Muscle of leg (tissue), 11 donors: ENCODE results near the gene PTPN14. TPM values are rescaled to one million over a fixed set of nuclear protein-coding genes. Genes with fewer than 3 reads are reported as not detected.

Source experiments
- DNase-seq: peaks from one replicate; pipeline ENCODE4 v3.0.0; 2013
- H3K27ac ChIP-seq: one replicate; pipeline ENCODE4 v1.5.1; 2013; ENCODE audit warnings: mild to moderate bottlenecking, low read length, control low read depth
- H3K27me3 ChIP-seq: one replicate; pipeline ENCODE4 v1.6.1; 2013; ENCODE audit warnings: low read length; ENCODE audit not compliant: control insufficient read depth, insufficient read depth
- H3K36me3 ChIP-seq: one replicate; pipeline ENCODE4 v1.6.1; 2013; ENCODE audit warnings: low read length; ENCODE audit not compliant: control insufficient read depth, insufficient read depth
- H3K4me1 ChIP-seq: one replicate; pipeline ENCODE4 v1.6.1; 2013; ENCODE audit warnings: low read length; ENCODE audit not compliant: control insufficient read depth, insufficient read depth
- H3K4me3 ChIP-seq: one replicate; pipeline ENCODE4 v1.5.1; 2013; ENCODE audit warnings: low read length, control low read depth
- H3K9me3 ChIP-seq: replicated peaks from 2 replicates; pipeline ENCODE4 v1.6.1; 2013; ENCODE audit warnings: low read depth, low read length; ENCODE audit not compliant: control insufficient read depth
- WGBS: methylation state at CpG from one replicate; pipeline ENCODE4 v1.1.5; 2013; ENCODE audit warnings: missing lambda C conversion rate; ENCODE audit not compliant: insufficient coverage; 5-methylcytosine and 5-hydroxymethylcytosine counted together
- polyA plus RNA-seq, 8 donors: library from polyadenylated mRNA; unstranded; fragments of 120-200 nt; gene quantifications; one replicate each; pipeline versions ENCODE4 v1.2.1 to v1.2.3, GENCODE V29; 2013; ENCODE audit warnings: inconsistent platforms in 1 of 8, low replicate concordance in 1 of 8; ENCODE audit not compliant: insufficient read length in 8 of 8, insufficient read depth in 1 of 8
- total RNA-seq: library from RNA; stranded (reverse); fragments of 120-200 nt; gene quantifications from one replicate; pipeline ENCODE4 v1.2.4, GENCODE V29; 2013

Gene PTPN14
- total and polyA plus RNA-seq, 9 donors = 9.4 to 25.2 (median 15.8) TPM

DNA sequence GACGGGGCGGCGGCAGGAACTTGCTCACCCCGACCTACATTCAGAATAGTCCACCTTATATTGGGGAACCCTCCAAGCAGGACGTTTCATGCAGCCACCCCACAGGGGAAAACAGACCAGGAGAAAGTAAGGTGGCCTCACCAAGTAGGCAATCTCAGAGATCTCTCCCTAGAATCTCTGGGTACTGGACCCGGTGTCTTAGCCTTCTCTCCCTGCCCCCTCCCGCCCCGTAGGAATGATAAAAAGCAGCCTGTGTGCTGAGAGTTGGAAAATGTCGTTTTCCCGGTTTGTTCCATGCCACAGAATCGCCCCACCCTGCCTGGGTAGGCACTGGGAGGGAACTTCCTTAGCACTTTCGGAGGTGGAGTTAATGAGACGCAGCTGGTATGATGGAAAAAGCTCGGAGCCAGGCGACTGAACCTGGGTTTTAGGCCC lies 789 bp upstream of the PTPN14 start:
- H3K27ac ChIP-seq = peak overlapping the region; percentile 99
- peak; percentile 89 for DNase-seq
- peaks cover 23% of the 10 kb centered on the region for H3K4me1 ChIP-seq
- H3K9me3 ChIP-seq = no peaks in the 10 kb centered on the region
- peaks cover 3% of the 10 kb centered on the region for H3K27me3 ChIP-seq
- 0% methylated on average over 12 of the region's 15 CpGs for WGBS
- H3K36me3 ChIP-seq = no peaks in the 10 kb centered on the region
- peak overlapping the region; percentile 80 for H3K4me3 ChIP-seq

DNA sequence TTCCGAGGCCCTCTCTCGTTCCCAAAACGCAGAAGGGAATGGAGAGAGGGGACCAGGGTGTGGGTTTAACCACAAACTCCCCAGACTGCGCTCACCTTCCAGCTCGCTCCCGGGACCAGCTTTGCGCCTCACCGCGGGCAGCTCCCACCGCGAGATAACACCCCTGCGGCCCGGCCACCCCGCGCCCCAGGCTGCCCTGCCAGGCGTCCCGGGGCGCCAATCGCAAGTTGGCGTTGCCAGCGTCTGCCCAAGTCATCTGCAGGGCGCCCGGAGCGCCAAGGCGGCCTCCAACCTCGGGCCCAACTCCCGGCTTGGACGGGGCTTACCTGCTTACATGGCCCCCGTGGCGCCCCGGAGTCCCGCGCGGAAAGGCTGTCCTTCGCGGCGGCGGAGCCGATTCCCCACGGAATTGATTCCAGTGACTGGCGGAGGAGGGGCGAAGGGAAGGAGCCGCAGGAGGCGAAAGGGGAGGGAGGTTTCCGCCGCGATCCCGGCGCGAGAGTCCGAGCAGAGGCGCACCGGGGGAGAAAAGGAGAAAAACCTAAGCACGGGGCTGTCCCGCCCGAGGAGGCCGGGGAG lies 456 bp downstream of the PTPN14 start:
- DNase-seq = peak; percentile 40

DNA sequence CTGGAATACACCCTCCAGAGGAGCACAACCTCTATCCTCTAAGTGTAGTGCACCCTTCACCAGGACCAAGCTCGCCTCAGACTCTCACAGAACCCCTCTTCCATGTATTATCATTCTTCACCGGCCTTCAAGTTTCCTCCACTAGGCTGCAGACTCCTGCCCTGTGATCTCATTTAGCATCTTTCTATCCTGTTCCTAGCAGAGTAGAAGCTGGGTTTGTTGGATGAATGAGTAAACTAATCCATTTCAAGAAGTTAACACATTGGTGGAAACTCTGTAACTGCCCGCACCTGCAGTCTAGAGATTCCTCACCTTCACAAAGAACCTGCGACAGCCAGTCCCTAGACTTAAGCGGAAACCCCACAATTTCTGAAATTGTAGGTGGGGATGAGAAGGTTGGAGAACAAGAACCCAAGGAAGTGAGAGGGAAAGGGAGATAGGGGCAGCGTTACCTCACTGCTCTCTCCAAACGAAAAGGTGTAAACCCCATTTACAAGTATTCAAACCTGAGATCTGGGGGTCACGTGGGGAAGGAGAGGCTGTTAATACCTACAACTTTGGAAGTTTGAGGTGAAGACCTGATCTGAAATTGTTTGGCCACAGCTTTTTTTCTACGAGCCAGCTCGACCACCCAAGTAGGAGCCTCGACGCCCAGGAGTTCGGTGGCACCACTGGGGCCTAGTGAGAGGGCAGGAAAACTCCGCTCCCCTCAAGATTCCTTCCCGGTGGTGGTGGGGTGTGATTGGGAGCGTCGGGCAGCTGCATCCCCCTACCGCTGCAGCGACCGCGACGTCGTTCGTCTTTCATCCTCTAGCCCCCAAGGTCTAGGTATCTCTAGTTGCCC lies 1.2 kb downstream of the PTPN14 start:
- Histone ChIP-seq H3K36me3 (no peaks in the 10 kb centered on the region), H3K4me3 (peak overlapping the region; percentile 95), H3K4me1 (peaks cover 23% of the 10 kb centered on the region), H3K27ac (peak overlapping the region; percentile 98), H3K9me3 (no peaks in the 10 kb centered on the region), H3K27me3 (peaks cover 3% of the 10 kb centered on the region)
- WGBS = 8% methylated on average over 2 of the region's 24 CpGs
- peak; percentile 60 for DNase-seq

More for the DNA sequence above, 456 bp downstream of the PTPN14 start:
- Histone ChIP-seq H3K4me1 (peaks cover 23% of the 10 kb centered on the region), H3K27ac (peak overlapping the region; percentile 98), H3K36me3 (no peaks in the 10 kb centered on the region), H3K4me3 (peak overlapping the region; percentile 95), H3K9me3 (no peaks in the 10 kb centered on the region), H3K27me3 (peaks cover 3% of the 10 kb centered on the region)
- WGBS = under 1% methylated on average over 46 of the region's 57 CpGs

DNA sequence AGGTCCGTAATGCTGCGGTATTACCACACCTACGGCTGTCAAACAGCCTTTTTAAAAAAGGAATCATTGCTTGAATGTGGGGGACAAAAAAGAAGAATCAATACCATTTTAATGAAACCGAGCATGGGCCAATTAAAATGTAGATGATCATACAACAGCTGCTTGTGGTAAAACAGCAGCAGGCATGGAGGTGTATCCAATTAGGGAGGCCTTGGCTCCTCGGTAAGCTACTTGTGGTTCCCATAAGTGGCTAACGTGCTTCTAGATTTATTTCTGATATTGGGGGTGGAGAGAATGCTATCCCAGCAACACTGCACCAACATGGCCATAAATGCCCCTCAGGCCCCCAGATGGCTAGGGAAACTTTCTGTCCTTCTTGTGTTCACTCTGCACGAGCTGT lies 1.8 kb downstream of the PTPN14 start:
- DNase-seq = no peak
- Histone ChIP-seq H3K27ac (no peak overlapping the region), H3K9me3 (no peaks in the 10 kb centered on the region), H3K4me1 (peaks cover 23% of the 10 kb centered on the region), H3K27me3 (peaks cover 3% of the 10 kb centered on the region), H3K36me3 (no peaks in the 10 kb centered on the region), H3K4me3 (peak overlapping the region; percentile 95)
- WGBS = 53% methylated on average over 3 of the region's 7 CpGs

DNA sequence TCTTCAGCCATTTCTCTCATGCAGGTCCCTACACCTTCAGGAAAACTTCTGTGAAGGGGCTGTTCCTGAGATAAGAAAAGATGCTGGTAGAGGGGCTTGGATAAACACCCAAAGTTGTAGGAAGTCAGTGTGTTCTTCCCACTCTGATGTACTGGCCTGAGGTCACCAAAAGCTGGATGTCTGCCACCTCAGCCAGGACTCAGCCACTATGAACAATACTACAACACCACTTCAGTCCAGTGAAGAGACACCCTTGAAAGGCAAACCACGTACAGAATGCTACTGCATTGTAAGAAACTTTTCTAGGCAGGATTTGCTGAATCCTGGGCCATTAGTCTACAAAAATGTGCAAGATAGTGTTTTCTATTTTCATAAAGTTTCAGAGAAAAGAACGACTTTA lies 2.4 kb downstream of the PTPN14 start:
- no CpG with 5 or more reads among the region's 2 CpGs for WGBS
- H3K9me3 ChIP-seq = no peaks in the 10 kb centered on the region
- peak; percentile 62 for DNase-seq
- H3K4me1 ChIP-seq = peaks cover 23% of the 10 kb centered on the region
- H3K36me3 ChIP-seq = no peaks in the 10 kb centered on the region
- H3K4me3 ChIP-seq = no peak overlapping the region
- no peak overlapping the region for H3K27ac ChIP-seq
- H3K27me3 ChIP-seq = peaks cover 3% of the 10 kb centered on the region

DNA sequence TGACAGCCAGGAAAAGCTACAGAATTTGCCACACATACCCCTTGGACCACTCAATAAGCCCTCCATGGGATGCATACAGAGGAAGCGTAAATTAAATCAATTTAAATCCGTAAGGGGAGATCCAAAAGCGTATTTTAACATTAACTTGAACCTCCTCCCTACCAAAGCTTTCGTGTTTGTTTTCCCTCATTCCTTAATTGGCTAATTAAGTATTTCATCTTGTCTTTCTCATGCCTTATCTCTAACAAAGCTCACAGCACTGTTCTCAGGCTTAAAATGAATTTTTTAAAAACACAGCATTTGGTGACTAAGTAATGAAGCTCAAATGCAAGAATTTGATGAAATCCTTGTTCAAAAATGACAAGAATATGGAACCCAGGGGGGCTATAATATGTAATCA lies 3.1 kb downstream of the PTPN14 start:
- H3K4me1 ChIP-seq = peaks cover 23% of the 10 kb centered on the region
- 100% methylated on average over 4 of the region's 4 CpGs for WGBS
- H3K27ac ChIP-seq = no peak overlapping the region

DNA sequence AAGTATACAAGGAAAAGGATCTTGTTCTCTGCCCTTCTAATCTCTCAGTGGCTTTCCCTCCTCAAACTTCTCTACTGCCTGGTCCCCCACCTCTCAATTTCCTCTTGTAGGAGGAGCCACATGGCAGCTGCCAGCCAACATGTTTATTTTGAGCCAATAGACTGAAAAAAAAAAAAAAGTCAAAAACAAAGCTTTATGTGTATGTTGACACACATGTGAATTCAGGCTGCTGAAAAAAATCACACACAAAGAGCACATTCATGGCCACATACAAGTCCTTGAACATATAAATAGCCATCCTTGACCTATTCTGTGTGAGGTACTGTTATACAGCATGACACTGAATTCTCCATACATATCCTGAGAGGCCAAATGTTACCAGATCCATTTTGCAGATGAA lies 3.7 kb downstream of the PTPN14 start:
- no peaks in the 10 kb centered on the region for H3K9me3 ChIP-seq
- no peak overlapping the region for H3K27ac ChIP-seq
- H3K36me3 ChIP-seq = no peaks in the 10 kb centered on the region
- no peak for DNase-seq
- H3K4me1 ChIP-seq = peaks cover 23% of the 10 kb centered on the region
- peaks cover 3% of the 10 kb centered on the region for H3K27me3 ChIP-seq
- H3K4me3 ChIP-seq = no peak overlapping the region

More for the DNA sequence above, 3.1 kb downstream of the PTPN14 start:
- Histone ChIP-seq H3K4me3 (no peak overlapping the region), H3K9me3 (no peaks in the 10 kb centered on the region), H3K36me3 (no peaks in the 10 kb centered on the region), H3K27me3 (peaks cover 3% of the 10 kb centered on the region)
- no peak for DNase-seq

DNA sequence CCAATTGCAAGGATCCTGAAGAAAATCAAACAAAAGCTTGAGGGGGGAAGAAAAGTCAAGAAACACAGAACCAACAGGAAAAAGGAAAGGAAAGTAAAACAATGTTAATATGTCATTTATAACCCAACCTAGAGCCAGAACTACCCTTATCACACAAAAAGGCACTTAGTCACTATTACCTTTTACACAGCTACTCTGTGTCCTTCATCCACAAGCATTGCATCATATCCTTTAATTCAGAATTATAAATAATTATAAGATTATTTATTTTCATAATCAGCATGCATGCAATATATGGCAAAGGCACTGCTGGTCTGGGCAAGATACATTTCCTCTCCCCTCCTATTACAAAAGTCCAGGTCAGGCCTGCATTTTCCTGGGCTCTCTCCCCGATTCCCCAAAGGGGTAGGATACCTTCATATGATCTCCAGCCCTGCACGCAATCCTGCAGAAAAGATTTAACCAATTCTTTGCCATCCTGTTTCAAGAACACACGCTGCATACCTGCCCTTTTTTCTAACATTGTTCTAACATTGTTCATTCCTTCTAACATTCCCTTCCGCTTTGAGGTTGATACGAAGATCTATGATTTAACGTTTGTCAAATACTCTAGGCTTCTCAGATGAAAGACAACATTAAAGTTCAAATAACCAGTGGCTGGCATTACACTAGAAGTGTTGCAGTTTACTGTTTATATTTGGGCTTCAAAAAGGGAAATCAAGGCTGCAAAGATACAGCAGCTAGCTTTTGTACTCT lies 4.3 kb downstream of the PTPN14 start:
- peaks cover 21% of the 10 kb centered on the region for H3K4me1 ChIP-seq
- DNase-seq = no peak
- H3K27ac ChIP-seq = no peak overlapping the region
- H3K36me3 ChIP-seq = no peaks in the 10 kb centered on the region
- peaks cover 3% of the 10 kb centered on the region for H3K27me3 ChIP-seq
- H3K4me3 ChIP-seq = no peak overlapping the region
- no peaks in the 10 kb centered on the region for H3K9me3 ChIP-seq
- 46% methylated on average over 3 of the region's 6 CpGs for WGBS

DNA sequence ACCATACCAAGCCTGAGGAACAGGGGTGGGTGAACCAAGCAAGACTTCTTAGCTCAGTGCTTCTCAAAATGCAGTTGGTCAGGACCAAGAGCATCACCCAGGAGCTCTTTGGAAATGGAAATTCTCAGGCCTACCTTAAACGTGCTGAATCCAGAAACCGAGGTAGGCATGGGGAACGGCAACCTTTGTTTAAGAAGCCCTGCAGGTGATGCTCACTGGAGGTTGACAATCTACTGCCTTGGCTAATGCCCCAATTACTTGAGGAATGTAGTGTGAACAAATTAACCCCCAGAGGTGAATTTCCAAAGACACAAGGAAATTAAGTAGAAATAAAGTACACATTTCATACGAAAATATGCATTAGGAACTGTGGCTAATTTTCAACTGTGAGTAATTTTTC lies 5.3 kb downstream of the PTPN14 start:
- peaks cover 21% of the 10 kb centered on the region for H3K4me1 ChIP-seq
- peaks cover 1% of the 10 kb centered on the region for H3K27me3 ChIP-seq
- H3K4me3 ChIP-seq = no peak overlapping the region
- H3K36me3 ChIP-seq = no peaks in the 10 kb centered on the region
- H3K9me3 ChIP-seq = no peaks in the 10 kb centered on the region
- H3K27ac ChIP-seq = no peak overlapping the region
- DNase-seq = no peak
- no CpG with 5 or more reads among the region's 4 CpGs for WGBS

DNA sequence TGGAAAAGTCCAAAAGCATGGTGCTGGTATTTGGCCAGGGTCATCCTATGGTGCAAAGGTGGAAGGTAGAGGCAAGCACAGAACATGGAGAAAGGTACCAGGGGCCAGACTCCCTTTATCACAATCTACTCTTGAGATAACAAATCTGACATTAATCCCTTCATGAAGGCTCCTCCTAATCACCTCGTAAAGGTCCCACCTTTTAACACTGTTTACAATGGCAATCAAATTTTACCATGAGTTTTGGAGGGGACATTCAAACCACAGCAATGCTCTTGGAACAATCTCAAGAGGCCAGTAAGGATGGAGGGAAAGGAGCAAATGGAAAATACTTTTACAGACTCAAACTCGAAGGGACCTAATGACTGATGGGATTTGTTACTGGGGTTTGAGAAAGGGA lies 6.1 kb downstream of the PTPN14 start:
- no peaks in the 10 kb centered on the region for H3K36me3 ChIP-seq
- DNase-seq = no peak
- no peak overlapping the region for H3K27ac ChIP-seq
- H3K27me3 ChIP-seq = no peaks in the 10 kb centered on the region
- peaks cover 22% of the 10 kb centered on the region for H3K4me1 ChIP-seq
- no peaks in the 10 kb centered on the region for H3K9me3 ChIP-seq
- 50% methylated on average over 1 of the region's 2 CpGs for WGBS
- no peak overlapping the region for H3K4me3 ChIP-seq
